ENCODE measurements around the gene POLR2L. TPM values are rescaled to one million over a fixed set of nuclear protein-coding genes. Genes with fewer than 3 reads are reported as not detected.

POLR2L gene
- total RNA-seq, 1 donor from 2014 or later: 213 TPM

DNA sequence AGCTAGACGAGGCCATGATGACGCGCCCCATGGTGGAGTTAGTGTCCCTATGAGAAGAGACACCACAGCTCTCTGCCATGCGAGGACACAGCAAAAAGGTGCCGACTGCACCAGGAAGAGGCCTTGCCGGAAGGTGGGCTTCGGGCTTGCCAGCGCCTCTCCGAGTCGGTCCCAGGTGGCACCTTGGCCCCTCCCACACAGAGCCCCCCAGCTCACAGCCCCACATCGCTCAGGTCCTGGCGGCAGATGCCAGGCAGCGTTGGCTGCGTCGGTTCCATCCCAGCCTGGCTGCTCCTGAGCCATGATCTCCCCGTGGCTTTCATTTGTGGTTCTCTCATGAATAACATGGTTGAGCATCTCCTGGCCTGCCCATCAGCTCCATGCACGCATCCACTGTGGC is 44.2 kb upstream of the POLR2L start:
- TF ChIP-seq CTCF (conservative IDR thresholded peaks at IDR 0.05; ENCODE audit: low read depth, low read length): no peak
- no peak overlapping the region for H3K4me3 ChIP-seq (ENCODE audit: low read depth, low read length)
- DNase-seq (ENCODE audit: low read depth): no peak

DNA sequence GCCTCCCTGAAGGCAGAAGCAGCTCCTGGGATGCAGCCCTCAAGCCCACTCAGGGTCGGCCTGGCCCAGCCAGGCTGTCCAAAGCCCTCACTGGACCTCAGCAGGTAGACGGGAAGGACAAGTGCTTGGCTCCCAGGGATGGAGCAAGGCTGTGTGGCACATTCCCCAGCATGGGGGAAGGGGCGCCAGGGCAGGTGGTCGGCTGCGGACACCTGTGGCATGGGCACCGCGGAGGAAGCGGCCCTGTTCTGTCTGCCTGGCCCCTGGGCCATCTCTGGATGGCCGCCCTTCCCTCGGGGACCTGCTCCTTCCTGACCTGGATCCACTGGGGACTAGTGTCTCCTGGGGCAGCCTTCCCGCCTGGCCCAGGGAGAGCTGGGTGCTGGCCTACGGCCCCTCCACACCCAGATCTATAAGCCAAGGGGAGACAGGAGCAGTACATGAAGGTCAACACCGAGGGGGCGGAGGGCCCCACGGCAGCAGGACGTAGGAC is 42.3 kb upstream of the POLR2L start:
- TF ChIP-seq CTCF (conservative IDR thresholded peaks at IDR 0.05; ENCODE audit: low read depth, low read length): no peak
- DNase-seq (ENCODE audit: low read depth): no peak
- H3K4me3 ChIP-seq (ENCODE audit: low read depth, low read length): no peak overlapping the region

DNA sequence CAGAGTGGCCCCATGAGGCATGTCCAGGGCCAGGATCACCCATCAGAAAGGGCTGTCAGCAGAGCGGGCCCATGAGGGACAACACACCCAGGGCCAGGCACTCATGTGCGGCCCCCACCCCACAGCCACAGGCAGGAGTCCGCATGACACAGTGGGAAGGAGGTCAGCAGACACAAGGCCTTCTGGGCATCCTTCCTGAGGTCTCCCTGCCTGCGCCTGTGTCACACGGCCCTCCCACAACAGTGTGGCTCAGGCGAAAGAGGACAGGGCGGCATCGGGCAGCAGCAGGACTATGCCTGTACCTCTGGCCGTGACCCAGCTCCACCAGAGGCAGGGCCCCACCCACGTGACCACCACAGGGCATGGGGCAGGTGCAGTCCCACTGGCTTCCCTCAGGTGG is 41.2 kb upstream of the POLR2L start:
- H3K4me3 ChIP-seq (ENCODE audit: low read depth, low read length): no peak overlapping the region
- no peak for DNase-seq (ENCODE audit: low read depth)
- no peak for TF ChIP-seq CTCF (conservative IDR thresholded peaks at IDR 0.05; ENCODE audit: low read depth, low read length)

DNA sequence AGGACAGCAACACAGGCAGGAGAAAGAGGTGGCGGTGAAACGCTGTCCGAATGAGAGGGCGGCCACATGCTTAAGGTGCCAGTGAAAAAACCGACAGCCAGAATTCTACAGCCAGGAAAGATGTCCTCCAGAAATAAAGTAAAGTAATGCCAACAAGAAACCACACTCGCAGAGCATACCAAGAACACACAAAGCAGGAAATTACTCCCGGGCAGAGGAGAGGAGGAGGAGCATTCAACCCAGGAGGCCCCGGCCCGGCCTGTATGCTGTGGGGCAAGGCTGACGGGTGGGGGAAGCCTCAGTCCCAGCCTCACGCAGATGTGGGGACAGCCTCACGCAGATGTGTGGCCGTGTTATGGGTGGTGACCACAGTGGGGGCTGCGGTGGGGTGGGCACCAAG is 40.3 kb upstream of the POLR2L start:
- no peak overlapping the region for H3K4me3 ChIP-seq (ENCODE audit: low read depth, low read length)
- no peak for DNase-seq (ENCODE audit: low read depth)
- no peak for TF ChIP-seq CTCF (conservative IDR thresholded peaks at IDR 0.05; ENCODE audit: low read depth, low read length)

DNA sequence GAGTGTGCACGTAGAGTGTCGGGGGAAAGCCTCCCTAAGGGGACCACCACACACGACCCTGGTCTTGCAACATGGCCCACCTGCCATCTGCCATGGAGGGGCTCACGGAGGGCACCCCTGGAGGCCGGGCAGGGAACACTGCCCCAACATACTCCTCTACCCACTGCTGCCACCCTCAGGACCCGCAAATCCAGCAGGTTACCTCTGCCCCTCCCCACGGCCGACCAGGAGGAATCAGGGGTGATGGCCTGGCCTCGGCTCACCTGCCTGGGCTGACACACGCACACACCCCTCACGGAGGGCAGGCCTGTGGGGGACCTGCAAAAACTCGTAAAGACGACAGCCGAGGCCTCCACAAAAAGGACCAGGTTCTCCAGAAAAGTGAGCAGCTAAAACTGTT is 38.1 kb upstream of the POLR2L start:
- no peak overlapping the region for H3K4me3 ChIP-seq (ENCODE audit: low read depth, low read length)
- no peak for TF ChIP-seq CTCF (conservative IDR thresholded peaks at IDR 0.05; ENCODE audit: low read depth, low read length)
- no peak for DNase-seq (ENCODE audit: low read depth)

- no peak for DNase-seq (ENCODE audit: low read depth)
- no peak for TF ChIP-seq CTCF (conservative IDR thresholded peaks at IDR 0.05; ENCODE audit: low read depth, low read length)
- H3K4me3 ChIP-seq (ENCODE audit: low read depth, low read length): no peak overlapping the region
These were observed 35.2 kb upstream of the POLR2L start for GRCh38 chr11:877565-877964.

GRCh38 chr11:876545-876944 is 34.2 kb upstream of the POLR2L start:
- TF ChIP-seq CTCF (conservative IDR thresholded peaks at IDR 0.05; ENCODE audit: low read depth, low read length): no peak
- DNase-seq (ENCODE audit: low read depth): no peak
- no peak overlapping the region for H3K4me3 ChIP-seq (ENCODE audit: low read depth, low read length)

All from epithelial cell of proximal tubule (primary cell).